ENCODE results near the gene EFNA4.

The EFNA4 gene

DNA sequence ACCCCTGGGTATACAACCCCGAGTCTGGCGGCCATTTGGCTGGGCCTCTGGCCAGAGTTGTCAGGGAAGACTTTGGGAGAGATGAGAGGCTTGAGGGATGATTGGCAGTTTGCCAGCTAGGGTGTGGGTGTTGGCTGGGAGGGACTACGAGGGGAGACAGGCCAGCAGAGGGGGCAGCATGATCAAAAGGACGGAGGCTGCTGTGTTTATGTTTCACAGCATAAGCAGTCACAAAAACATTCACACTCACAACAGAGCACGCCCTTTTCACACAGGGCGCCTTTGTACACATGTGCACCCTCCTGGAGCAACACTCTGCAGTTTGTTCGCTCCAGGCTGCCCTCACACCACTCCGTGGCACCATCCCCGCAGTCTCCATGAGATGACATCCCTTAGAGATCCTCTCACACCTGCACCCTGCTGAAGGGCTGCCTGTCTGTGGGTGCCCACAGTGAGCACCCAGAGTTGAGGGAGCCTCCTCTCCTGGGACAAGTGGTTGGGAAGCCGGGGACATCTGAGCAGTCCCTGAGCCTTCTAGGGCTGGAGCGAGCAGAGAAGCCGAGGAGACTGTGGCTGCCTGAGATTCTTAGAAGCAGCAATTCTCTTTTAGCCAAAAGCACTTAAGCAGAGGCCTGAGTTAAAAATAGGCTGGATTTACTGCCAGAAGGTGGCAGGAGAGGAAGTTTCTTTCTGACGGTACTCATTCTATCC lies 30.5 kb downstream of the EFNA4 start (continued):
- TF ChIP-seq KLF16 (tag by site-specific recombination; IDR thresholded peaks at IDR 0.05) (peak; percentile 54; the same call in 1 of the 2 replicates), ZSCAN30 (tag by site-specific recombination; IDR thresholded peaks at IDR 0.05) (peak; percentile 27; the same call in 1 of the 2 replicates), ZIC2 (tag by site-specific recombination; IDR thresholded peaks at IDR 0.05) (peak; percentile 83), KLF7 (tag by site-specific recombination; IDR thresholded peaks at IDR 0.05; ENCODE audit: borderline replicate concordance) (peak; percentile 58; the same call in 1 of the 2 replicates), ZNF544 (tag by site-specific recombination; IDR thresholded peaks at IDR 0.05) (no peak), ZNF654 (tag by site-specific recombination; IDR thresholded peaks at IDR 0.05; ENCODE audit: low read depth) (peak; percentile 52), ZNF610 (tag by site-specific recombination; IDR thresholded peaks at IDR 0.05; ENCODE audit: borderline replicate concordance) (0 out of 2 replicates have a peak, but pooled peaks have one; percentile 13), IKZF3 (tag by site-specific recombination; IDR thresholded peaks at IDR 0.05) (no peak), GLIS2 (tag by site-specific recombination; IDR thresholded peaks at IDR 0.05) (peak; percentile 72; the same call in 1 of the 2 replicates)
- TF ChIP-seq, protein P1, sequence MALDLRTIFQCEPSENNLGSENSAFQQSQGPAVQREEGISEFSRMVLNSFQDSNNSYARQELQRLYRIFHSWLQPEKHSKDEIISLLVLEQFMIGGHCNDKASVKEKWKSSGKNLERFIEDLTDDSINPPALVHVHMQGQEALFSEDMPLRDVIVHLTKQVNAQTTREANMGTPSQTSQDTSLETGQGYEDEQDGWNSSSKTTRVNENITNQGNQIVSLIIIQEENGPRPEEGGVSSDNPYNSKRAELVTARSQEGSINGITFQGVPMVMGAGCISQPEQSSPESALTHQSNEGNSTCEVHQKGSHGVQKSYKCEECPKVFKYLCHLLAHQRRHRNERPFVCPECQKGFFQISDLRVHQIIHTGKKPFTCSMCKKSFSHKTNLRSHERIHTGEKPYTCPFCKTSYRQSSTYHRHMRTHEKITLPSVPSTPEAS (tag by site-specific recombination; IDR thresholded peaks at IDR 0.05): no peak
- TF ChIP-seq, protein P2, sequence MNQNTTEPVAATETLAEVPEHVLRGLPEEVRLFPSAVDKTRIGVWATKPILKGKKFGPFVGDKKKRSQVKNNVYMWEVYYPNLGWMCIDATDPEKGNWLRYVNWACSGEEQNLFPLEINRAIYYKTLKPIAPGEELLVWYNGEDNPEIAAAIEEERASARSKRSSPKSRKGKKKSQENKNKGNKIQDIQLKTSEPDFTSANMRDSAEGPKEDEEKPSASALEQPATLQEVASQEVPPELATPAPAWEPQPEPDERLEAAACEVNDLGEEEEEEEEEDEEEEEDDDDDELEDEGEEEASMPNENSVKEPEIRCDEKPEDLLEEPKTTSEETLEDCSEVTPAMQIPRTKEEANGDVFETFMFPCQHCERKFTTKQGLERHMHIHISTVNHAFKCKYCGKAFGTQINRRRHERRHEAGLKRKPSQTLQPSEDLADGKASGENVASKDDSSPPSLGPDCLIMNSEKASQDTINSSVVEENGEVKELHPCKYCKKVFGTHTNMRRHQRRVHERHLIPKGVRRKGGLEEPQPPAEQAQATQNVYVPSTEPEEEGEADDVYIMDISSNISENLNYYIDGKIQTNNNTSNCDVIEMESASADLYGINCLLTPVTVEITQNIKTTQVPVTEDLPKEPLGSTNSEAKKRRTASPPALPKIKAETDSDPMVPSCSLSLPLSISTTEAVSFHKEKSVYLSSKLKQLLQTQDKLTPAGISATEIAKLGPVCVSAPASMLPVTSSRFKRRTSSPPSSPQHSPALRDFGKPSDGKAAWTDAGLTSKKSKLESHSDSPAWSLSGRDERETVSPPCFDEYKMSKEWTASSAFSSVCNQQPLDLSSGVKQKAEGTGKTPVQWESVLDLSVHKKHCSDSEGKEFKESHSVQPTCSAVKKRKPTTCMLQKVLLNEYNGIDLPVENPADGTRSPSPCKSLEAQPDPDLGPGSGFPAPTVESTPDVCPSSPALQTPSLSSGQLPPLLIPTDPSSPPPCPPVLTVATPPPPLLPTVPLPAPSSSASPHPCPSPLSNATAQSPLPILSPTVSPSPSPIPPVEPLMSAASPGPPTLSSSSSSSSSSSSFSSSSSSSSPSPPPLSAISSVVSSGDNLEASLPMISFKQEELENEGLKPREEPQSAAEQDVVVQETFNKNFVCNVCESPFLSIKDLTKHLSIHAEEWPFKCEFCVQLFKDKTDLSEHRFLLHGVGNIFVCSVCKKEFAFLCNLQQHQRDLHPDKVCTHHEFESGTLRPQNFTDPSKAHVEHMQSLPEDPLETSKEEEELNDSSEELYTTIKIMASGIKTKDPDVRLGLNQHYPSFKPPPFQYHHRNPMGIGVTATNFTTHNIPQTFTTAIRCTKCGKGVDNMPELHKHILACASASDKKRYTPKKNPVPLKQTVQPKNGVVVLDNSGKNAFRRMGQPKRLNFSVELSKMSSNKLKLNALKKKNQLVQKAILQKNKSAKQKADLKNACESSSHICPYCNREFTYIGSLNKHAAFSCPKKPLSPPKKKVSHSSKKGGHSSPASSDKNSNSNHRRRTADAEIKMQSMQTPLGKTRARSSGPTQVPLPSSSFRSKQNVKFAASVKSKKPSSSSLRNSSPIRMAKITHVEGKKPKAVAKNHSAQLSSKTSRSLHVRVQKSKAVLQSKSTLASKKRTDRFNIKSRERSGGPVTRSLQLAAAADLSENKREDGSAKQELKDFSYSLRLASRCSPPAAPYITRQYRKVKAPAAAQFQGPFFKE (tag by site-specific recombination; IDR thresholded peaks at IDR 0.05; ENCODE audit: borderline replicate concordance): no peak

DNA sequence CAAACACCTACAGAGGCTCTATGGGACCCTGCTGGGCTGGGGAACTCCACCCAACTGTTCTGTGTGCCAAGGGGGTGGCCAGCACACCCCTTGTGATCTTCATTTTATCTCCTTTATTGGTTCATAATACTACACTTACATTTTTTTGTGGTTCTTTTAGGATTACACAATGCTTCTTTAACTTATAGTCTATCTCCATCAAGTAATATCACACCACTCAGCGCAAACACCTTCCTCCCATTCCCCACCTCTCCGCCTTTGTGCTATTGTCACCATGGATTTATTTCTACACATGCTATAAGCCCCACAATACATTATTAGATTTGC lies 31.0 kb downstream of the EFNA4 start:
- H3K4me1 ChIP-seq (ENCODE audit: control insufficient read depth, insufficient read depth, low read length): peaks cover 4% of the 10 kb centered on the region; the same call in 1 of the 2 replicates
- no peak overlapping the region for H3K4me3 ChIP-seq (ENCODE audit: low read depth, low read length)
- H3K27ac ChIP-seq (ENCODE audit: extremely low read depth, low read depth, low read length): no peak overlapping the region
- ChIA-PET CTCF (interaction anchor here (1.0 to 13.8 kb wide), 4 partner anchors 26 to 75 kb away, joined by 5 to 439 read pairs (median 5); partner anchors contain the start of genes KRTCAP2, SLC50A1 and TRIM46), POLR2A (interaction anchor here (0.6 to 1.9 kb wide), 2 partner anchors 42 to 73 kb away, joined by 3 to 7 read pairs; no protein-coding TSS in a partner anchor)
- H3K36me3 ChIP-seq (ENCODE audit: control insufficient read depth in 2 of 2, insufficient read depth in 1 of 2, low read length in 2 of 2): no peaks in the 10 kb centered on the region
- H3K9me3 ChIP-seq (ENCODE audit: control insufficient read depth, insufficient read depth, low read depth, low read length): no peaks in the 10 kb centered on the region
- 0 out of 2 replicates have a peak, but pooled peaks have one; percentile 9 for TF ChIP-seq ZNF335 (tag by site-specific recombination; conservative IDR thresholded peaks at IDR 0.05)
- TF ChIP-seq ZNF473 (tag by site-specific recombination; IDR thresholded peaks at IDR 0.05): no peak
- TF ChIP-seq, protein P3, sequence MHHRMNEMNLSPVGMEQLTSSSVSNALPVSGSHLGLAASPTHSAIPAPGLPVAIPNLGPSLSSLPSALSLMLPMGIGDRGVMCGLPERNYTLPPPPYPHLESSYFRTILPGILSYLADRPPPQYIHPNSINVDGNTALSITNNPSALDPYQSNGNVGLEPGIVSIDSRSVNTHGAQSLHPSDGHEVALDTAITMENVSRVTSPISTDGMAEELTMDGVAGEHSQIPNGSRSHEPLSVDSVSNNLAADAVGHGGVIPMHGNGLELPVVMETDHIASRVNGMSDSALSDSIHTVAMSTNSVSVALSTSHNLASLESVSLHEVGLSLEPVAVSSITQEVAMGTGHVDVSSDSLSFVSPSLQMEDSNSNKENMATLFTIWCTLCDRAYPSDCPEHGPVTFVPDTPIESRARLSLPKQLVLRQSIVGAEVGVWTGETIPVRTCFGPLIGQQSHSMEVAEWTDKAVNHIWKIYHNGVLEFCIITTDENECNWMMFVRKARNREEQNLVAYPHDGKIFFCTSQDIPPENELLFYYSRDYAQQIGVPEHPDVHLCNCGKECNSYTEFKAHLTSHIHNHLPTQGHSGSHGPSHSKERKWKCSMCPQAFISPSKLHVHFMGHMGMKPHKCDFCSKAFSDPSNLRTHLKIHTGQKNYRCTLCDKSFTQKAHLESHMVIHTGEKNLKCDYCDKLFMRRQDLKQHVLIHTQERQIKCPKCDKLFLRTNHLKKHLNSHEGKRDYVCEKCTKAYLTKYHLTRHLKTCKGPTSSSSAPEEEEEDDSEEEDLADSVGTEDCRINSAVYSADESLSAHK (tag by site-specific recombination; IDR thresholded peaks at IDR 0.05): 0 out of 2 replicates have a peak, but pooled peaks have one; percentile 21
- TF ChIP-seq KLF1 (tag by site-specific recombination; IDR thresholded peaks at IDR 0.05): peak; percentile 56
- no peak for TF ChIP-seq ZNF19 (tag by site-specific recombination; IDR thresholded peaks at IDR 0.05; ENCODE audit: low read depth)
- no peak for TF ChIP-seq ZXDB (tag by site-specific recombination; IDR thresholded peaks at IDR 0.05)
- no peak for TF ChIP-seq ZNF24 (tag by site-specific recombination; IDR thresholded peaks at IDR 0.05)
- TF ChIP-seq, protein P4, sequence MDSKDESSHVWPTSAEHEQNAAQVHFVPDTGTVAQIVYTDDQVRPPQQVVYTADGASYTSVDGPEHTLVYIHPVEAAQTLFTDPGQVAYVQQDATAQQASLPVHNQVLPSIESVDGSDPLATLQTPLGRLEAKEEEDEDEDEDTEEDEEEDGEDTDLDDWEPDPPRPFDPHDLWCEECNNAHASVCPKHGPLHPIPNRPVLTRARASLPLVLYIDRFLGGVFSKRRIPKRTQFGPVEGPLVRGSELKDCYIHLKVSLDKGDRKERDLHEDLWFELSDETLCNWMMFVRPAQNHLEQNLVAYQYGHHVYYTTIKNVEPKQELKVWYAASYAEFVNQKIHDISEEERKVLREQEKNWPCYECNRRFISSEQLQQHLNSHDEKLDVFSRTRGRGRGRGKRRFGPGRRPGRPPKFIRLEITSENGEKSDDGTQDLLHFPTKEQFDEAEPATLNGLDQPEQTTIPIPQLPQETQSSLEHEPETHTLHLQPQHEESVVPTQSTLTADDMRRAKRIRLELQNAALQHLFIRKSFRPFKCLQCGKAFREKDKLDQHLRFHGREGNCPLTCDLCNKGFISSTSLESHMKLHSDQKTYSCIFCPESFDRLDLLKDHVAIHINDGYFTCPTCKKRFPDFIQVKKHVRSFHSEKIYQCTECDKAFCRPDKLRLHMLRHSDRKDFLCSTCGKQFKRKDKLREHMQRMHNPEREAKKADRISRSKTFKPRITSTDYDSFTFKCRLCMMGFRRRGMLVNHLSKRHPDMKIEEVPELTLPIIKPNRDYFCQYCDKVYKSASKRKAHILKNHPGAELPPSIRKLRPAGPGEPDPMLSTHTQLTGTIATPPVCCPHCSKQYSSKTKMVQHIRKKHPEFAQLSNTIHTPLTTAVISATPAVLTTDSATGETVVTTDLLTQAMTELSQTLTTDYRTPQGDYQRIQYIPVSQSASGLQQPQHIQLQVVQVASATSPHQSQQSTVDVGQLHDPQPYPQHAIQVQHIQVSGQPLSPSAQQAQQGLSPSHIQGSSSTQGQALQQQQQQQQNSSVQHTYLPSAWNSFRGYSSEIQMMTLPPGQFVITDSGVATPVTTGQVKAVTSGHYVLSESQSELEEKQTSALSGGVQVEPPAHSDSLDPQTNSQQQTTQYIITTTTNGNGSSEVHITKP (tag by site-specific recombination; IDR thresholded peaks at IDR 0.05): 0 out of 2 replicates have a peak, but pooled peaks have one; percentile 19
- TF ChIP-seq ZNF140 (tag by site-specific recombination; IDR thresholded peaks at IDR 0.05): no peak
- TF ChIP-seq ZNF561 (tag by site-specific recombination; IDR thresholded peaks at IDR 0.05; ENCODE audit: borderline replicate concordance): no peak
- no peak for TF ChIP-seq ZNF791 (tag by site-specific recombination; IDR thresholded peaks at IDR 0.05)
